ENCODE results near the gene CPHXL2.

CPHXL2 gene

GRCh38 chr16:75628351-75628750 is 48.5 kb downstream of the CPHXL2 start:
- H3F3A ChIP-seq (ENCODE audit: insufficient read depth, low read length) = peaks cover 2% of the 10 kb centered on the region; the same call in 1 of the 2 replicates
- H3K9me2 ChIP-seq (replicated peaks; ENCODE audit: insufficient read depth, low read length) = no peaks in the 10 kb centered on the region
- H2AFZ ChIP-seq (ENCODE audit: low read length) = no peak overlapping the region
- no peaks in the 10 kb centered on the region for H3K27me3 ChIP-seq (replicated peaks; ENCODE audit: insufficient read depth, low read length)
- H3K27ac ChIP-seq (ENCODE audit: low read length) = no peak overlapping the region
- H3K4me3 ChIP-seq (ENCODE audit: low read length) = no peak overlapping the region
- no peak overlapping the region for H3K9ac ChIP-seq (ENCODE audit: low read length)
- no peaks in the 10 kb centered on the region for H4K20me1 ChIP-seq (ENCODE audit: insufficient read depth, low read length)
- H3K4me2 ChIP-seq (ENCODE audit: low read depth, low read length) = no peak overlapping the region
- H3K9me3 ChIP-seq (replicated peaks; ENCODE audit: insufficient read depth, low read length) = no peaks in the 10 kb centered on the region
- no peak for DNase-seq
- H3K4me1 ChIP-seq (ENCODE audit: low read length) = no peaks in the 10 kb centered on the region
- no peak for TF ChIP-seq EZH2phosphoT487 (IDR thresholded peaks at IDR 0.05; ENCODE audit: low read length)
- TF ChIP-seq CTCF (IDR thresholded peaks at IDR 0.05; ENCODE audit: low read length) = no peak
- TF ChIP-seq EZH2 (optimal IDR thresholded peaks at IDR 0.05; ENCODE audit: low read depth, low read length) = no peak
- H3K79me2 ChIP-seq (ENCODE audit: low read length) = no peaks in the 10 kb centered on the region
- no peaks in the 10 kb centered on the region for H3K36me3 ChIP-seq (replicated peaks; ENCODE audit: insufficient read depth, low read length)

GRCh38 chr16:75627851-75628250 is 49.0 kb downstream of the CPHXL2 start:
- H3K9me3 ChIP-seq (replicated peaks; ENCODE audit: insufficient read depth, low read length) = no peaks in the 10 kb centered on the region

GRCh38 chr16:75626806-75627205 is 50.0 kb downstream of the CPHXL2 start:
- Histone ChIP-seq H4K20me1 (ENCODE audit: insufficient read depth, low read length) (no peaks in the 10 kb centered on the region), H3K9me3 (replicated peaks; ENCODE audit: insufficient read depth, low read length) (no peaks in the 10 kb centered on the region), H3K36me3 (replicated peaks; ENCODE audit: insufficient read depth, low read length) (no peaks in the 10 kb centered on the region), H2AFZ (ENCODE audit: low read length) (no peak overlapping the region), H3K27me3 (replicated peaks; ENCODE audit: insufficient read depth, low read length) (no peaks in the 10 kb centered on the region), H3K9me2 (replicated peaks; ENCODE audit: insufficient read depth, low read length) (no peaks in the 10 kb centered on the region), H3K4me2 (ENCODE audit: low read depth, low read length) (no peak overlapping the region), H3K79me2 (ENCODE audit: low read length) (peaks cover 5% of the 10 kb centered on the region), H3K9ac (ENCODE audit: low read length) (no peak overlapping the region), H3K4me3 (ENCODE audit: low read length) (no peak overlapping the region), H3K4me1 (ENCODE audit: low read length) (no peaks in the 10 kb centered on the region), H3K27ac (ENCODE audit: low read length) (no peak overlapping the region), H3F3A (ENCODE audit: insufficient read depth, low read length) (peaks cover 3% of the 10 kb centered on the region; the same call in 1 of the 2 replicates)
- DNase-seq = no peak
- TF ChIP-seq EZH2 (optimal IDR thresholded peaks at IDR 0.05; ENCODE audit: low read depth, low read length) (no peak), EZH2phosphoT487 (IDR thresholded peaks at IDR 0.05; ENCODE audit: low read length) (no peak), CTCF (IDR thresholded peaks at IDR 0.05; ENCODE audit: low read length) (no peak)

More at GRCh38 chr16:75627851-75628250, 49.0 kb downstream of the CPHXL2 start:
- TF ChIP-seq EZH2phosphoT487 (IDR thresholded peaks at IDR 0.05; ENCODE audit: low read length) (no peak), EZH2 (optimal IDR thresholded peaks at IDR 0.05; ENCODE audit: low read depth, low read length) (no peak), CTCF (IDR thresholded peaks at IDR 0.05; ENCODE audit: low read length) (no peak)
- Histone ChIP-seq H3K4me1 (ENCODE audit: low read length) (no peaks in the 10 kb centered on the region), H3K27ac (ENCODE audit: low read length) (no peak overlapping the region), H3K4me2 (ENCODE audit: low read depth, low read length) (no peak overlapping the region), H3K27me3 (replicated peaks; ENCODE audit: insufficient read depth, low read length) (no peaks in the 10 kb centered on the region), H3K9ac (ENCODE audit: low read length) (no peak overlapping the region), H2AFZ (ENCODE audit: low read length) (no peak overlapping the region), H3K79me2 (ENCODE audit: low read length) (no peaks in the 10 kb centered on the region), H3F3A (ENCODE audit: insufficient read depth, low read length) (peaks cover 3% of the 10 kb centered on the region; the same call in 1 of the 2 replicates), H4K20me1 (ENCODE audit: insufficient read depth, low read length) (no peaks in the 10 kb centered on the region), H3K36me3 (replicated peaks; ENCODE audit: insufficient read depth, low read length) (no peaks in the 10 kb centered on the region), H3K9me2 (replicated peaks; ENCODE audit: insufficient read depth, low read length) (no peaks in the 10 kb centered on the region), H3K4me3 (ENCODE audit: low read length) (no peak overlapping the region)
- DNase-seq = no peak

Data from MM.1S (cell line).